Stimulated activated CD8-positive, alpha-beta memory T cell treated with anti-CD3 and anti-CD28 coated beads, Interleukin-7, amount 100 ng/mL, for 1 hour (primary cell): ENCODE measurements around the gene PIM1.
"Not testable (repeated sequence)": the region's sequence is repeated elsewhere in the genome, so short reads cannot be mapped to it uniquely, and the experiment has no call there.

Experiments
- DNase-seq, 2 donors: peaks; one replicate each; pipeline ENCODE4 v3.0.0-alpha.2; 2020; ENCODE audit warnings: low read depth in 2 of 2

PIM1 gene

GRCh38 chr6:37188962-37189510, 19.1 kb downstream of the PIM1 start:
- DNase-seq, result no peak

DNA sequence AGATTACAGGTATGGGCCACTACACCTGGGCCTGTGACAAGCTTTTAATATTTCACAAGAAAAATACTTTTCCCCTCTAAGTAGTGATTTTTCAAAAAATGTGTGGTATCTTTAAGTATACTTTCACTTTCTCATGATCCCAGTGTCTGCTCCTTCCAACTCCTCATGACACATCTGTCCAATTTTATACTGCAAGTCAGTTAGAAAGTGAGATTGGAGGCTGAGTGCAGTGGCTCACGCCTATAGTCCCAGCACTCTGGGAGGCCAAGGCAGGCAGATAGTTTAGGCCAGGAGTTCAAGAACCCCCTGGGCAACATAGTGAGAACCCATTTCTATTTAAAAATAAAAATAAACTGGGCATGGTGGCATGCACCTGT, 20.2 kb downstream of the PIM1 start:
- DNase-seq, result no peak

- DNase-seq, result no peak
Observed at GRCh38 chr6:37192666-37193065, 22.7 kb downstream of the PIM1 start.

GRCh38 chr6:37194886-37195285, 24.9 kb downstream of the PIM1 start:
- DNase-seq, result not testable (repeated sequence)

DNA sequence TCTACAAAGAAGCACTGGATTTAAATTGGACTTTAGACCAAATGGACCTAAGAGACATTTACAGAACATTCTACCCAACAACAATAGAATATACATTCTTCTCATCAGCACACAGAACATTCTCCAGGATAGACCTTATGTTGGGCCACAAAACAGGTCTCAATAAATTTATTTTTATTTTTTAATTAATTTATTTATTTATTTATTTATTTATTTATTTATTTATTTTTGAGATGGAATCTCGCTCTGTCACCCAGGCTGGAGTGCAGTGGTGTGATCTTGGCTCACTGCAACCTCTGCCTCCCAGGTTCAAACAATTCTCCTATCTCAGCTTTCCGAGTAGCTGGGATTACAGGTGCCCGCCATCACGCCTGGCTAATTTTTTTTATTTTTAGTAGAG, 26.5 kb downstream of the PIM1 start:
- DNase-seq, result not testable (repeated sequence)

- no peak for DNase-seq
Observed at GRCh38 chr6:37200085-37200484, 30.1 kb downstream of the PIM1 start.

- DNase-seq, result no peak
Observed at GRCh38 chr6:37201726-37202125, 31.8 kb downstream of the PIM1 start.

GRCh38 chr6:37202788-37203491, 33.0 kb downstream of the PIM1 start:
- no peak for DNase-seq

- DNase-seq, result no peak
Observed at GRCh38 chr6:37204014-37204751, 34.2 kb downstream of the PIM1 start.

DNA sequence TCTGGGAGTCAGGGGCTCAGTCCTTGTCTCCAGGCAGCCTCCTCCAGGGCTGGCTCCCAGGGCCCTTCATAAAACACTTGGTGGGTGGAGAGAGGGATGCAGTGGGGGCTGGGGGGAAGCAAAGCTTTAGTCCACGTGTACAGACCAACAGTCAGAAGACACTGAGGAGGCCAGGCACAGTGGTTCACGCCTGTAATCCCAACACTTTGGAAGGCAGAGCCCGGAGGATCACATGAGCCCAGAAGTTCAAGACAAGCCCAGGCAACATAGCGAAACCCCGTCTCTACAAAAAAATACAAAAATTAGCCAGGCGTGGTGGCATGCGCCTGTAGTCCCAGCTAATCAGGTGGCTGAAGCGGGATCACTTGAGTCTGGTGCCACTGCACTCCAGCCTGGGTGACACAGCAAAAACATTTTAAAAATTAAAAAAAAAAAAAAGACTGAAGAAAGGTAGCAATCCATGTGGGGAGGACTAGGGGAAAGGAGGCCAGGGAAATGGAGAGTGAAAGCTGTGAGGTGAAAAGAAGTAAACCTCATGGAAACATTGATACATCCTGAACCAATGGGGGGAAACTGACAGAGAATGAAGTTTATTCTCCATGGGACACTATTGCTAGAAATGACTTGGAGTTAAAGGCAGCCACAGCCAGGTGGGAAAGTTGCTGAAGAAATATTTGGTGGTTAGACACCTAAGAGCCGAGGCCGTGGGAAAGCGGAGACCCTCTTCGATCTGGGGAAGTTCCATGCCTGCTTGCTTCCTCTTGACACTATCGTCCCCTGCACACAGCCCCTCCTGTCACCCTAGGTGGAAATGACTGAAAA, 35.4 kb downstream of the PIM1 start:
- no peak for DNase-seq

DNA sequence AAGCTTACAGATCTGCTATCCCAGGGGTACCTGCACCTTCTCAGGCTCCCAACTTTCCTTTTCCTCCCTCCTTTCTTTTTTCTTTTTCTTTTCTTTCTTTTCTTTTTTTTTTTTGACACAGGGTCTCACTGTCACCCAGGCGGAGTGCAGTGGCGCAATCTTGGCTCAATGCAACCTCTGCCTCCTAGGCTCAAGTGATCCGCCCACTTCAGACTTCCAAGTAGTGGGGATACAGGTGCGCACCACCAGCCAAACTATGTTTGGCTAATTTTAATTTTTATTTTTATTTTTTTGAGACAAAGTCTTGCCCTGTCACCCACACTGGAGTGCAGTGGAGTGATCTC, 36.0 kb downstream of the PIM1 start:
- DNase-seq, result no peak

- no peak for DNase-seq
Observed at GRCh38 chr6:37206622-37207021, 36.7 kb downstream of the PIM1 start.

- peak; percentile 70 to 86 for DNase-seq
Observed at GRCh38 chr6:37207903-37208456, 38.0 kb downstream of the PIM1 start.

DNA sequence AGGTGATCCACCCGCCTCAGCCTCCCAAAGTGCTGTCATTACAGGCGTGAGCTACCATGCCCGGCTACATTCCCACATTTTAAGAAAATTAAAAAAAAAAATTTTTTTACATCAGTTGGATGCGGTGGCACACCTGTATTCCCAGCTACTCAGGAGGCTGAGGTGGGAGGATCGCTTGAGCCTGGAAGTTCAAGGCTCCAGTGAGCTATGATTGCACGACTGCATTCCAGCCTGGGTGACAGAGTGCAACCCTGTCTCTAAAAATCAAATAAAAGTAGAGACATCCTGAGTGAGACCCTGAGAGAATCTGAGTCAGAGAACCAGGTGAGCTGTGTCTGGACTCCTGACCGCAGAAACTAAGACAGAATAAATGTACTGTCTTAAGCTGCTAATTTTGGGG, 38.8 kb downstream of the PIM1 start:
- no peak for DNase-seq

GRCh38 chr6:37209461-37210205, 39.7 kb downstream of the PIM1 start:
- DNase-seq, result no peak

DNA sequence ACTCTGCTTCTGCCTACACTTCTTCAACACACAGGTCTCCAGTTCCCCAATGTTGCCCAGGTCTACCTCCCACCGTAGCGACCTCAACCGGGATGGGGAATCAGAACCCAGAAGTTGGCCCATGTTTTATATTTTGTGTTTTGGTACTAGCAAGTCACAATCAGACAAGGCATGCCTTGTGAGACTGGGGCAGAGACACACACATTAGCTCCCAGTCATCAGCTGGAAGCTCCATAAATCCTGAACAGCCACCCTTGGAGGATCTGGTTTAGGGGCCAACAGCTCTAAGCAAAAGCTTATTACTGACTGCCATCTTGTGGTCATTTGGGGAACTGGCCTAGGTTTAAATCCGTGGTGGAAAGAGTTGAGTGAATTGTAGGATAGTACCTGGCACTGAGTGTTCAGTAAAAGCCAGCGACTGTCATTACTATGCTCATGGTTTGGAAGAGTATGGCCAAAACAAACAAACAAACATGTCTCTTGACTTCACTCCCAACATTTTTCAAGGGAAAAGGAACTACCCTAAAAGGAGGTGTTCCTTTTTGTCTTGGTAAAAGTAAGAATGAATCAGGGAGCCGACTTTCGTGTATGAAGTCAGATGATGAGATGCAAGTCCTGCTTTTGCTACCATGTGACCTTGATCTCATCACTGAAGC, 40.5 kb downstream of the PIM1 start:
- DNase-seq, result peak; percentile 67 to 68

GRCh38 chr6:37212268-37212667, 42.3 kb downstream of the PIM1 start:
- no peak for DNase-seq

GRCh38 chr6:37218061-37218460, 48.1 kb downstream of the PIM1 start:
- DNase-seq, result no peak

DNA sequence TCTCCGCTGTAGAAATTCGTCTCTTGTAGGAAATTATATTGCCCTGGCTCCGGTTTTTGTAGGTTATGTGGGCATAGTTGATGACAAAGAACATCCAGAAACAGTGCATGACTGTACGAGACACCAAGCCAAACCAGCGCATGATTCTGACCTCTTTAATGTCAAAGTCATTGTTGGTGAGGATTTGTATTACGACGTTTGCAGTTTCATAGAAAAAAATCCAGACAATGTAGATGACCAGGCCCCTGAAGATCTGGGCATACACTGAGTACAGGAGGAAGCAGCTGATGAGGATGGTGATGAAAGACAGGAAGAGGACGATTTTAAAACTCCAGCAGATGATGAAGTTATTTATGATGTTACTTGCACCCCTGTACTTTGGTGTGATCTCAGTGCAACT, 48.6 kb downstream of the PIM1 start:
- DNase-seq, result no peak

- DNase-seq, result no peak
Observed at GRCh38 chr6:37221585-37222124, 51.7 kb downstream of the PIM1 start.
